Measurements from ENCODE around the gene XYLT1.

The XYLT1 gene

DNA sequence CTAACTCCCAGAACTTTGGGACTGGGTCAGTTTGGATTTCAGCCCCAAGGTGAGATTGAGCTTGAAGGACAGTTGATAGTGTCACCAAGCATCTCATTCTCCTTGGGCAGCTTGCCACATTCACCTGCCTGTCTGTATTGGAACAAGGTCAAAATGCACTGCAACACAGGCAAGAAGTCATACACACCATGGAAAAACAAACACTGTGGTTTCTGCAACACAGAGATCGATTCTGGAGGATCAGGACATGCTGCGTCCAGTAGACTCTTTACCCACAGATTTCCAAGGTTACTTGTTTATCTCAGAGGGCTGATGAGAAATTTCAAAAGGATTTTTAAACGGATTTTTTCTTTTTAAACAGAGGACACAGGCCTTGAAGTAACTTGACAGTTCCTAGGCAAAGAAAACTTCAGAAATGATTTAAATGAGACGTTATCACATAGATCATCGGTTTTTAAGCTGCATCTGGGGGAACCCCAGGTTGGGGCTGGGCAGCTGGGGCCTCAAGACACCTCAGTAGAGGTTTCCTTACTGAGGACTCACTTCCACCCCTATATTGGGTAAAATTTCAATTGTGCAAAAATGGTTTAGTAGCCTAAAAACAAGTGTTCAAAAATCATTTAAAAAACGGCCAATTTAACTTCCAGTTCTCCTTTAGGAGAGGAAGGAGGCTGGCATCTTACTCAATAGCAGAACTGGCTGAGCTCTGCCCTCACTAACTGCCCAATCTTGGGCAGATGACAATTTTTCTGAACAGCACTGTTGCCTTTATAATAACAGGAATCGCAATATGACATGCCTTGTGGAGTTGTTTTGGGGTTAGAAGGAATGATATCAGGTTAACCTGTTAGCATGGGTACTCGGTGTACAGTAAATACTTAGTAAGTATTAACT lies 299.3 kb downstream of the XYLT1 start:
- no peak for FAIRE-seq

DNA sequence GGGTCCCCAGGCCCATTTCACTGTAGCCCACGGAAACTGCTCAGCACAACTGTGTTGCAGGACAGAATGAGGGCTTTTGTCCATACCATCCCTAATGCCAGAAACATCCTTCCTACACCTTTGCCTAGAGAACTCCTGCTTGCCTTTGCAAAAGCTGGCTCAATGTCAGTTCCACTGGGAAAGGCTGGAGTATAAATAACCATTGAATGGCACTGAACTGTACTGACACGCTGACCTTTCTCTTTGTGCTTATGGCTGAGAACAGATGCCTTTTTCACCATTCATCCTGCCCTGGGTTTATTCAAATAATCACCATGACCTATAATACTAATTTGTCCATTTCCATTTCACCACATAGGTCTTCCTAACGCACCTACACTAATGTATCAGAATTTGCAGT lies 300.3 kb downstream of the XYLT1 start:
- no peak for FAIRE-seq

DNA sequence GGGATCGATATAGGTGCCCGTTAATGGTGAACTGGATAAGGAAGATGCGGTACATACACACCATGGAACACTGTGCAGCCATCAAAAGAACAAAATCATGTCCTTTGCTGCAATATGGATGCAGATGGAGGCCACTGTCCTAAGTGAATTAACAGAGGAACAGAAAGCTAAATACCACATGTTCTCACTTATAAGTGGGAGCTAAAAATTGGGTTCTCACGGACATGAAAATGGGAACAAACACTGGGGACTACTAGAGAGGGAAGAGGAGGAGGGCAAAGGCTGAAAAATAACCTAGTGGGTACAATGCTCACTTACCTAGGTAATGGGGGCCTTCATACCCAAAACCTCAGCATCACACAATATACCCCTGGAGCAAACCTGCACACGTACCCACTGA lies 302.6 kb downstream of the XYLT1 start:
- no peak for FAIRE-seq

DNA sequence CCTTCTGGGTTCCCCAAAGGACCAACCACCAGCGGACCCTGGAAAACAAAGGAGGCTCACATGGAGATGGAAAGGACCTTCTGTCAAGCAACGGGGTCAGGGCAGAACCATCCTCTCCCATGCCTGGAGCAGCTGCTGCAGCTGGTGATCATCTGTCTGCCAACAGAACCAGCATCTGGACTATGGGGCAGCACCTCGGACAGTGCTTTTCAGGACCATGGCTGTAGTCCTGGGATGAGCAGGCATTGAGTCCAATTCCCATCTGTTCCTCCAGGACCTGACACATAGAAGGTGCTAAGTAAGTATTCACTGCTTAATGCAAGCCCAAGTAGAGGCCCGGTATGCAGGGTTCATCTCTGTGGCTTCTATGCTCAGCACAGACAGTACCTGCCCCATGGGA lies 304.7 kb downstream of the XYLT1 start:
- FAIRE-seq, result no peak

DNA sequence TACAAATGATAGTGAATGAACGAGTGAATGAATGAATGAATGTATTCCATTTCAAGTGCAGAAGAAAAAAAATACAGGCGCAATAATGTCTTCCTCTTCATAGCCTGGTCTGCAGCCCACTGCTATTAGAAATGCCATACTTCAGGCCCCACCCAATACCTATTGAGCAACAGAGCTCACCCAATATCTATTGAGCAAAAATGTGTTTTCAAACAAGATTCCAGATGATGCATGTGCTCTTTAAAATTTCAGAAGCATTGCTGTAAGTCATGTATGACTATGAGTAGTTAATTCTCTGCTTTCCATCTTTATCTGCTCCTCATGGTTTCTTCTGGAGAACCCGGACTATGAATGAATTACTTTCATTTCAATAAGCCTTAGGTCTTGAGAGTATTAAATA lies 308.2 kb downstream of the XYLT1 start:
- no peak for FAIRE-seq

DNA sequence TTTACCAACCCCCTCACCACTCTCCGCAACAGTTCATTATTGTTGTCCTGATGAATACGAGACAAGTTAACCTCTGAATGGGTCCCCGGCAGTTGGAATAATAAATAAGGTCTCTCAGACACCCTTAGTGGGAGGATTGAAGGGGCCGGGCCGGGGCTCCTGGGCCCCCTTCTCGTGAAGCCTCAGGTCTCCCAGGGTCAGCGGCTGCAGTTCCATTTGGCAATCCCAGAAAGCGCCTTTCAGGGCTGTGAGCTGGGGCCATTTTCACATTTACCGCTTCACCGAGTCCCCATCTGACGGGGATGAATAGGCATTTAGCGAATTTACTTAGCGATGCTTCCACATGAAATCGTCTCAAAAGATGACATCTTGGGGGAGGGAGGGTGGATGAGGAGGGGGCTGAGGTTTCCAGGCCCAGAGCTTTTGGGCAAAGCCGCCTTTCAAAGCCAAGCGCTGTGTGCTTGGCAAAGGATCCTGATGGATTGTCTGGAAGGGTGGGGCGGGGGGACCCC lies 309.8 kb downstream of the XYLT1 start:
- no peak for FAIRE-seq

DNA sequence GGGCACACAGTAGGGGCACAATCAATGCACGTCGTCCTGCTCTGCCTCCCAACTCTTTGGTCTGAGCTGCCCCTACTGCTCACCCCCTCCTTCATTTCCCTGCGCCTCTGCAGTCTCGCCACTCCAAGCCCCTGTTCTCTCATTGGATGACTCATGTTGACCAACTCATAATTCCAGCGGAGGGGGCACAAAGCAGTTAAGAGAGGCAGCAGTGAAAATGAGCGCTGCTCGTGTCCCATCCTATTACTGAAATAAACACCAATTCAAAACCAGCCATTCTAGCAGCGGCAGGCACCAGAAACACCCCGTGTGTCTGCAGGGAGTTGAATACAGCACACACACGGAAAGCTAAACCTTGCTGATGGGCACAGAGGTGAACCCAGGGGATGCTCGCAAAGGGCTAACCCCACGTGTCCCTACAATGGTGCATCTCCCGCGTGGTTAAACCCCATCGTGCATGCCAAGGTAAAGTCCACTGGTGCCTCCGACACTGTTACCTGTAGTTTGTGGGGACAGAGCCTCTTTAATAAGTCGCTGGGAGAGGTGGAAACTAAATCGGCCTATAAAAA lies 310.4 kb downstream of the XYLT1 start:
- no peak for FAIRE-seq

DNA sequence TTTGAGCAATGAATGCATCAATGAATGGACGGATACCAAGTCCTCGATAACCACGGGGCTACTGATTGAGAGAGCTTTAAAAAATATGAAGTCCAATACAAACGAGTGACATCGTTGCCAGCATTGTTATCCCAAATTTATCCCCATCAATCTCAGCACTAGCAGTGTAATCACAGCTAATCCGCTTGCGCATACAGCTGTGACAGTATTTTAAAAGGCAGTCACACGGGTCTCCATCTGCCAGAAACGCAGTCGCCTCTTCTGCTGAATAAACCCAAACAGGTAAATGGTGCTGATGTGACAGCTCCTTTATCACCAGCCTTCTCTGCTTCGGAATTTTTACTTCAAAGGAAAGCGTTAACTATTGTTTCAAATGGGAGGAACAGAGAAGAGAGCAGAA lies 311.1 kb downstream of the XYLT1 start:
- FAIRE-seq, result no peak

DNA sequence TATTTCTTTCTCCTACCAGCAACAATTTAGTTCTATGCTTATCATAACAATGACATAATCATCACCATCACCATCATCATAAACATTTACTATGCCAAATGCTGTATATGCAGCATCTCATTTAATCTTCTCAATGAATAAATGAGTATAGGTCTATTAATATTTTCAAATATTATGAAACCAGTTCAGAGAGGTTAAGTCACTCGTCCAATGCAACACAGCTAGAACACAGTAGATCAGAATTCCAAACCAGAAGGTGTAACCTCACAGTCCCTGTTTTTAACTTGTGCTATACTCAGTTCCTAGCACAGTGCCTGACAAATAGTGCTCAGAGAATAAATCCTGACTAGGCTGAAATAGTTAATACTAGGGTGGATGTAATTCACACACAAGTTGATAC lies 314.8 kb downstream of the XYLT1 start:
- FAIRE-seq, result no peak

DNA sequence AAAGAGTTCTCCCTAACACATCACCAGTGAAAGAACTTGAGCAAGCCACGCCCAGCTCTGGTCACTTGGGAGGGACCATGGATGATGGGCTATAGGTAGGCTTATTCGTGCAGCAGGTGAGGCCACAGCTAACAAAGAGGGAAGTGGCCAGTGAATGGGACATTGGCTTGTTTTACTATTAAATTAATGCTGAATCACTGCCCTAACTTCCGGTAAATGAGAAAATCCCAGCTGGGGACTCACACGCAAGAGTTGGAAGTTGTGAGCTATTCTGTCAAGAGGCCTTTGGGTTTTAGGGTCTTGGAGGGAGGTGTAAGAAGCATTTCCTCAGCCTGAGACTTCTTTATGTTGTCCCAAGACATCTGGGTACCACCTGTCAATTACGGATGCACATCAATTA lies 315.3 kb downstream of the XYLT1 start:
- no peak for FAIRE-seq

DNA sequence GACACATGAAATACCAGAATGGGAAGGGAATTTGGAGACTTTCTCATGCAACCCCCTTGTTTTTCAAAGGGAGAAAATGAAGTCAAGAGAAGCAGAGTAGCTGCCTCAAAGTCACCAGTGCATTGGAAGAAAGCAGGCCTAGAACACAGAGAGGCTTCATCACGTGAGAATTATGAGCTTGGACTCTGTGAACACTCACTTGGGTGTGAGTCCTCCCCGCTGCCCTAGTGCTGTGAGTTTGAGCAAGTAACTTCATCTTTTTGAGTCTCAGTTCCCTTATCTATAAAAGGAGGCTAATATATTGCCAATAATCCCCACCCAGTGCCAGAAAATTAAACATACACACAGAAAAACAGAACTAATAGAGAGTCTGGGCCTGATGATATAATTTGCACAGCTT lies 315.8 kb downstream of the XYLT1 start:
- FAIRE-seq, result no peak

DNA sequence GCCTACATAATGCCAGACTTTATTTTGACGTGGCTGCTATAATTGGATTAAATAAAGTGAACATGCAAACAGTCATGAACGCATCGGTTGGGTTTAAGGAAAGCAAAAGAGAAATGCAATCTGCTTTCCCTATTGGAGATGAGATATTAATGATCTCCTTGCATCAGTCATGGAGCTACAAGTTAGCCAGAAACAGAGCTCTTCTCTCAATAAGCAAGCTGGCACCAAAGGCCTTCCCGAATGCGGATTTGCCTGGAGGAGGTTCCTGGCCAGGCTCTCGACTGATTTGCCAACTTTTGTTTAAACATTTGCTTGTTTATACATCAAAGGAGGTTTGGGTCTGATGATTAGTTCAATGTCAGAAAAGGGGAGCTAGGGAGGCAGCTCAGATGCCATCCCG lies 318.4 kb downstream of the XYLT1 start:
- FAIRE-seq, result no peak

DNA sequence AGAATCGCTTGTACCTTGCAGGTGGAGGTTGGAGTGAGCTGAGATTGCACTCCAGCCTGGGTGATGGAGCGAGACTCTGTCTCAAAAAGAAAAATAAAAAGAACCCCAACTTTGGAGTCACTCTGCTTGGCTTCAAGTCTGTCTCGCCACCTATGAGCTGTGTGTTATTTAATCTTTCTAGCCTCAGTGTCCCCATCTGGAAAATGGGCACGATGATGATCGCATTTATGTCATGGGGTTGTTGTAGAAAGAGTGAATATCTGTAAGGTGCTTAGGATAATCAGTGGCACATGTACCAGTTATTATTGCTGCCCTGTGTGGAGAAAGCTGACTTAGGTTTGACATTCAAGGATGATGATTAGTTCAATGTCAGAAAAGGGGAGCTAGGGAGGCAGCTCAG lies 319.4 kb downstream of the XYLT1 start:
- FAIRE-seq, result no peak

DNA sequence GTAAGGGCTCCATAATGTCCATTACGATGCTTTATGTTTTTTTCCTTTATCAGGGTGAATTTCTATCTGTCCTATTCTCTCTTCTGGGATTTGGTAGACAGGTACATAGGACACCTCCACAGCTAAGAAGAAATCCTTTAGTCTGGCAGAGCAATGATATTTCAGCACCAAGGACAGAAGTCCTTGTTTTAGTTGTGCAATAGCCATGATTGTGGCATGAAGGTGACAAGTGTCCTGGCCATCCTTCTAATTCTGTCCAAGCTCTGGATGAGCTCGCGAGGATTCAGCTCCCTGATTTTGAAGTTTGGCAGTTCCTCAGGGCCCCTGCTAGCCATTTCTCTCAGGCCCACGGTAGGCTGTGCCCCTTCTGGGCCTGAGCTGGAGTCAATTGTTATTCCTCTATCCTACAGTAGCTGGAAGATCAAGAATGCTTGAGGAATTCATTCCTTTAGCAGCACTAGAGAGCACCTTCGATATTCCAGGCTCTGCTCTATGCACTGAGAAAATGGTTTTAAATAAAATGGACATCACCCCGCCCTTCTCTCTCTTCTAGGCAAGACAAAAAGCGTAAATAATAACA lies 320.8 kb downstream of the XYLT1 start:
- no peak for FAIRE-seq

DNA sequence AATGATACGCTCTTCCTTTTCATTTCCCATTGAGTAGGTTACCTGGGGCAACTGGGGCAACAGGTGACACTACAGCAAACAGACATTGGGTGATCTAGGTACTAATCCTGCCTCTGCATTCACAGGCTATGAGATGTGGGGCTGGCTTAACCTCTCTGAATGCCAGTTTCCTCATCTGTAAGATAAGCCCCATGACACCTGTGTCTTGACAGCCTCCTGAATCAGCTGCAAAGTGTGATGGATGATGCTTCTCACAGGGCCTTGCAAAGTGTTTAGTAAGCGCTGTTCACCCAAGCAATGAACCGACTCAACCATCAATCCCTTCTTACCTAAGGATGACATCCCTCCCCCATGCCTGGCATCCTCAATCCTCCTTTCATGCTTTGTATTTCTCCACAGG lies 322.8 kb downstream of the XYLT1 start:
- FAIRE-seq, result no peak

DNA sequence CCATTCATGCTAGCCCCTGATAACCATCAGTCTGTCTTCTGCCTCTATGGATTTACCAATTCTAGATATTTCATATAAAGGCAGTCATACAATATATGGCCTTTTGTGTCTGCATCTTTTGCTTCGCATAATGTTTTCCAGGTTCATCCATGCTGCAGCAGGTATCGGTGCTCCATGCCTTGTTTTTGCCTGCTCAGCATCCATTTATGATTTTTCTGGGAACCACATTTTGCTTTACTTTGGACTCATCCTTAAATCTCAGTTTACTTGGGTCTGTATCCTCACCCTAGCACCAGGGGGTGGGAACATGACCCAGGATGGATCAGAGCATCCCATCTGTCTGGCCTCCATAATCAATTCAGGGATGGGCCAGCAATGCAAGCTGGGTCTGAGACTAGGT lies 325.7 kb downstream of the XYLT1 start:
- no peak for FAIRE-seq

DNA sequence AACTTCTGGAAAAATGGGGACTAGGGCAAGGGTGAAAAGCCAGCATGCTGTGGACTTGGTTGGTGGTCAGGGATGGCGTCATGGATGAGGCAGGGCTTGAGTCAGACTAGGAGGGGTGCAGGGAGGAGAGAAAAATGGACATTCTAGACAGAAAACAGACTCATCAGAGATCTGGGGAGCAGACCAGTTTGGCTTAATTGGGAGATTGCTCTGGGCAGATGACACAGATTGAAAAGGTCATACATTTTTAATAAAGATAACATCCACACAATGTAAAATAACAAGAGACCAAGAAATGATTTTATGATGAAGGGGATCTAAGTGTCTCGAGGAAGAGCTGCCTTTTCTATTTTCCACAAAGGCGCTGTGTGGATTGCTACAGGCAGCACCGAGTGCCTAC lies 326.3 kb downstream of the XYLT1 start:
- FAIRE-seq, result no peak

DNA sequence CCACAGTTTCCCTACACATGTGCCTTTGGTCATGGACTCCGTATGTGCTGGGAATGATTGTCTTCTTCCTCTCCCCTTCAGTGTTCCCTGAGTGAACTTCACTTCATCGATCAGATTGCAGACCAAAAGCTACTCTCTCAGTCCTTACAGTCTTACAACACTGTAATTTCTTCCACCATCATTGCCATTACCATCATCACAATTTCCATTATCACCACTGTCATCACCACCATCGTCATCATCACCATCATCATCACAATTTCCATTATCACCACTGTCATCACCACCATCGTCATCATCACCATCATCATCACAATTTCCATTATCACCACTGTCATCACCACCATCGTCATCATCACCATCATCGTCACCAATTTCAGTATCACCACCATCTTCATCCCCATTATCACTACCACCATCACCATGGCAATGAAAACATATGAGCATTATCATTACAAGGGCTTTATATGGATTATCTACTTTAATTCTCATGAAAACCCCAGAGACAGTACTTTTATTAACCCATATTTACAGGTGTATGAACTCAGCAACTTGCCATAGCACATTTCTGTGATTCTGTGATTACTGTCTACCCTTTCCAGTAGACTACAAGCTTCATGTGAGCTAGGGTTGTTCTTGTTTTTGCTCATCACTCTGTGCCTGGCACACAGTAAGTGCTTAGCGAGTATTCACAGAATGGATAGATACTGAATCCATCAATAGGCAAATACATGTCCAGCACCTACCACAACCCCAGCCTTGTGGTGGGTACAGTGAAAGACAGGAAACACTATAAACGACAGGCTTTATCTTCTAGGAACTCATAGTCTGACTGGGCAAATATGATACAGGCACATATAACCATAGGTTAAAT lies 327.0 kb downstream of the XYLT1 start:
- no peak for FAIRE-seq

DNA sequence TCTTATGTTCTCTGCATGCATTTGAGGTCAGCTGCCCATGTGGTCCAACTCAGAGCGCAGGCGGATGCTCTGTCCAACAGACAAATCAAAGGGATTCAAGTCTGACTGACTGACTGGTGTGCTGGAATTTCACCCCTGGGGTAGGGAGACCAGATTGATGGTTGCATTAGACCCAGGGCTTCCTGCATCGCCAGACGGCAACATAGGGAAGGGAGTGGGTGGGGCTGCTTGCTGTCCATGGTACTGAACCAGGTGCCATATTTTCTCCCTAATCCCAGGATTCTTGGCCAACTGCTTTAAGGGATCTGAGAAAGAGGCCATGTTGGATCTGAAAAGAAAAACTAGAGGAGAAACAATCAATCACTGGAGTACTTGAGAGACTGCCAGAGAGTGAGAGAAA lies 332.0 kb downstream of the XYLT1 start:
- FAIRE-seq, result no peak

DNA sequence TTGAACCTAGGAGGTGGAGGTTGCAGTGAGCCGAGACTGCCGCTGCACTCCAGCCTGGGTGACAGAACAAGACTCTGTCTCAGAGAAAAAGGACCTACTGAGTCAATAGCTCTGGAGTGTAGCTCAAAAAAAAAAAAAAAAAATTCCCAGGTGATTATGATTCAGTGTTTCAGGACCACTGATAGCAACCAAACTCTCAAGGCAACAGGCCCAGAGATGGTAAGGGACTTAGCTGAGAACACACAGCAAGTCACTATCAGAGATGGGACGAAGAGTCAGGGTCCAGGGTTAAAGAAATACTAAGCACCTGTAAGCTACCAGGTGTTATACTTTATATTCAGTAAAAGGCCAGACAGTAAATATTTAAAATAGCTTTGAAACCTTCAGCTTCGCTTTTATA lies 335.3 kb downstream of the XYLT1 start:
- FAIRE-seq, result no peak

DNA sequence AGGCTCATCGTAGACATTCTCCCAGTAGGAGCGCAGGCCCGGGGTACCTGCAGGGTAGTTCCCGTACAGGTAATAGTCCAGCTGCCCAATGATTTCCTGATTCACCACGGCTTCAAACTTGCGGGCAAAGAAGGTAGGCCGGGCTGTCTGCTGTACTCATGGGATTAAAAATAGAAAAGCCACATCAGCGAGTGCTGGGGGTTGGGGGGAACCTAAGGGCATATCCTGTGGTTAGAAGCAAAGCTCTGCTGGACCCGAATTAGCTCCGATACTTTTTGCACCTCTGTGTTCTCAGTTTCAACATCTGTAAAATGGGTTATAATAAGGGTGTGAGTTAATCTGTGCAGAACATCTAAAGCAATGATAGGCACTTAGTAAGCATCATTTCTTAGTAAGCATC lies 336.2 kb downstream of the XYLT1 start:
- FAIRE-seq, result no peak

DNA sequence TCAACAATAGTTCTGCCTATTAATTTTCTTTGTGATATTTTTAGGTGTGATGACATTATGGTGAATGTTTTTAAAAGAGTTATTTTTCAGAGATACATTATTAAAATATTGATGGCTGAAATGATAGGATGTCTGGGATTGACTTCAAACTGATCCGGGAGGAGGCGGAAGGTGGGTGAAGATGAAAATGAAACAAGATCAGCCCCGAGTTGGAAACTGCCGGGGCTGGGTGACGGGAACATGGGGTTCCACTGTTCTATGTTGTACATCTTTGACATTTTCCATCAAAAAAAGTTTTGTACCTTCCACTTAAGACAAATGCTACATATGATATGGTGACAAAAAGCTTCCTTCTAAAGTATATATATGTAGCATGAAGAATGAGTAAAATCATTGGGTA lies 336.9 kb downstream of the XYLT1 start:
- FAIRE-seq, result no peak

DNA sequence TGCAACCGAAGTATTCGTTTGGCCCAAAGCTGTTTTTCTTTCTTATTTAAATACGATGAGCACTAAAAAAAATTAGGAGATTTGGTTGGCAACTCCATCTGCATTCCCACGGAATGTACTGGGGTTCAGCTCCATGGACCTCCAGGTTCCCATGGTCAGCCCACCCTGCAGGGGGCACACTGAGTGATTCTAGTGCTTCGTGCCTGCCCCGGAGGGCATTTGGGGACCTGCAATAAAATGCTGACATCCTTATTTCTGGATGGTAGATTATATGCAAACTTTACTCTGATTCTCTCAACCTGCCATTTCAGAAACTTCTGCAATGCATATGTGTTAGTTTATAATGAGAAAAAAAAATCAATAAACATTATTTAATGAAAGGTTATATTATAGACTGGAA lies 339.4 kb downstream of the XYLT1 start:
- FAIRE-seq, result no peak

Measured in colon (tissue), 2 donors.